IMR-90 (cell line): ENCODE data around the gene NT5M. TPM values are rescaled to one million over a fixed set of nuclear protein-coding genes. Genes with fewer than 3 reads are reported as not detected.

Experiments
- ATAC-seq: fragments of 200-7000 bp; cut with Tn5 transposase; 2 replicates; pipeline ENCODE4 v1.9.1; 2020; ENCODE audit warnings: low read depth, mild to moderate bottlenecking, moderate library complexity
- BruUV-seq: library from RNA; stranded (reverse); fragments of 400-500 nt; replicated peaks from 2 replicates; lab custom pipeline; 2021; lab: Mats Ljungman, UMichigan
- CTCF ChIA-PET: fragments of 300-600 bp; formaldehyde crosslinking; extraction: SDS; loops from one replicate; lab custom pipeline; 2021; ENCODE audit warnings: antibody characterized with exemption; lab: Yijun Ruan, JAX
- POLR2A ChIA-PET: fragments of 300-600 bp; sonication (Branson Sonifier 250); formaldehyde crosslinking; loops from one replicate; lab custom pipeline; 2022; ENCODE audit warnings: antibody characterized with exemption; ENCODE audit not compliant: unreplicated experiment; lab: Charles Lee
- DNase-seq: peaks from one replicate; pipeline ENCODE4 v3.0.0; 2013
- H2AFZ ChIP-seq: replicated peaks from 2 replicates; pipeline ENCODE3; 2013; ENCODE audit warnings: low read length, mild to moderate bottlenecking; ENCODE audit not compliant: poor library complexity
- H2AK5ac ChIP-seq: 2 replicates; pipeline ENCODE4 v1.6.1; 2013; ENCODE audit warnings: low read depth, low read length, inconsistent platforms
- H2AK9ac ChIP-seq: replicated peaks from 2 replicates; pipeline ENCODE3; 2013; ENCODE audit warnings: mild to moderate bottlenecking, low read depth, low read length, moderate library complexity; ENCODE audit not compliant: poor library complexity
- H2BK120ac ChIP-seq: 2 replicates; pipeline ENCODE4 v1.6.1; 2013; ENCODE audit warnings: low read depth, low read length, inconsistent platforms
- H2BK15ac ChIP-seq: 3 replicates; pipeline ENCODE4 v1.6.1; 2013; ENCODE audit warnings: low read depth, low read length, inconsistent platforms
- H2BK20ac ChIP-seq: 2 replicates; pipeline ENCODE4 v1.6.1; 2013; ENCODE audit warnings: low read depth, mild to moderate bottlenecking, inconsistent platforms, low read length, moderate library complexity
- H2BK5ac ChIP-seq: 2 replicates; pipeline ENCODE4 v1.6.1; 2013; ENCODE audit warnings: mild to moderate bottlenecking, low read depth, low read length, inconsistent platforms; ENCODE audit not compliant: poor library complexity, severe bottlenecking
- H3K14ac ChIP-seq: replicated peaks from 2 replicates; pipeline ENCODE4 v1.6.1; 2013; ENCODE audit warnings: low read depth, low read length, inconsistent platforms
- H3K18ac ChIP-seq: 2 replicates; pipeline ENCODE4 v1.6.1; 2013; ENCODE audit warnings: low read depth, low read length, control low read depth
- H3K23ac ChIP-seq: 2 replicates; pipeline ENCODE4 v1.6.1; 2013; ENCODE audit warnings: low read depth, low read length, inconsistent platforms
- H3K27ac ChIP-seq: 2 replicates; pipeline ENCODE4 v1.5.1; 2013; ENCODE audit warnings: mild to moderate bottlenecking, control low read depth, low read length; ENCODE audit not compliant: insufficient read depth
- H3K27me3 ChIP-seq: 2 replicates; pipeline ENCODE4 v1.6.1; 2013; ENCODE audit warnings: low read length; ENCODE audit not compliant: control insufficient read depth, insufficient read depth
- H3K36me3 ChIP-seq: 2 replicates; pipeline ENCODE4 v1.6.1; 2013; ENCODE audit warnings: low read length, mixed read lengths; ENCODE audit not compliant: control insufficient read depth, insufficient read depth
- H3K4ac ChIP-seq: 2 replicates; pipeline ENCODE4 v1.6.1; 2013; ENCODE audit warnings: low read depth, low read length, inconsistent platforms
- H3K4me1 ChIP-seq: 2 replicates; pipeline ENCODE4 v1.6.1; 2013; ENCODE audit warnings: low read length, mixed read lengths; ENCODE audit not compliant: control insufficient read depth, insufficient read depth
- H3K4me2 ChIP-seq: 2 replicates; pipeline ENCODE4 v1.6.1; 2013; ENCODE audit warnings: low read depth, mild to moderate bottlenecking, control low read depth, low read length, moderate library complexity
- H3K4me3 ChIP-seq: 2 replicates; pipeline ENCODE4 v1.5.1; 2013; ENCODE audit warnings: low read depth, mild to moderate bottlenecking, control low read depth, low read length, moderate library complexity; ENCODE audit not compliant: insufficient read depth
- H3K56ac ChIP-seq: 2 replicates; pipeline ENCODE4 v1.6.1; 2013; ENCODE audit warnings: low read length, inconsistent platforms; ENCODE audit not compliant: insufficient read depth; ENCODE audit errors: extremely low read depth
- H3K79me1 ChIP-seq, 2 experiments: 2 replicates each; pipeline ENCODE4 v1.6.1; 2013; ENCODE audit warnings: low read length in 2 of 2, inconsistent platforms in 1 of 2, low read depth in 1 of 2
- H3K9ac ChIP-seq: 2 replicates; pipeline ENCODE4 v1.6.1; 2013; ENCODE audit warnings: low read depth, low read length, control low read depth
- H3K9me1 ChIP-seq: 2 replicates; pipeline ENCODE4 v1.6.1; 2013; ENCODE audit warnings: low read length, inconsistent platforms; ENCODE audit not compliant: insufficient read depth
- H3K9me3 ChIP-seq: 2 replicates; pipeline ENCODE4 v1.6.1; 2013; ENCODE audit warnings: low read length; ENCODE audit not compliant: control insufficient read depth, insufficient read depth
- H4K20me1 ChIP-seq: 2 replicates; pipeline ENCODE4 v1.6.1; 2013; ENCODE audit warnings: low read length, inconsistent platforms; ENCODE audit not compliant: insufficient read depth
- H4K5ac ChIP-seq: 2 replicates; pipeline ENCODE4 v1.6.1; 2013; ENCODE audit warnings: mild to moderate bottlenecking, low read depth, low read length, control low read depth
- H4K8ac ChIP-seq, 2 experiments: 2 replicates each; pipeline ENCODE4 v1.6.1; 2013; ENCODE audit warnings: low read depth in 2 of 2, low read length in 2 of 2, control low read depth in 1 of 2, inconsistent platforms in 1 of 2
- H4K91ac ChIP-seq: 2 replicates; pipeline ENCODE4 v1.6.1; 2013; ENCODE audit warnings: low read depth, low read length, inconsistent platforms; ENCODE audit not compliant: insufficient read depth
- BHLHE40 ChIP-seq: fragments of 150-350 bp; IDR thresholded peaks from 2 replicates; pipeline ENCODE4 v1.6.1; 2016; ENCODE audit warnings: mild to moderate bottlenecking, low read depth, low read length
- CEBPB ChIP-seq: IDR thresholded peaks from 2 replicates; pipeline ENCODE4 v1.6.1; 2012; ENCODE audit warnings: low read depth, low read length, improper control_type of control experiment
- CHD1 ChIP-seq: IDR thresholded peaks from 2 replicates; pipeline ENCODE4 v1.6.1; 2012; ENCODE audit warnings: low read depth, low read length, improper control_type of control experiment
- ELK1 ChIP-seq: fragments of 150-350 bp; IDR thresholded peaks from 2 replicates; pipeline ENCODE4 v1.6.1; 2016; ENCODE audit warnings: low read depth, mild to moderate bottlenecking, low read length, moderate library complexity, borderline replicate concordance
- FOS ChIP-seq: fragments of 150-350 bp; IDR thresholded peaks from 2 replicates; pipeline ENCODE4 v1.6.1; 2016; ENCODE audit warnings: low read depth, low read length
- MAFK ChIP-seq: IDR thresholded peaks from 2 replicates; pipeline ENCODE4 v1.6.1; 2012; ENCODE audit warnings: low read depth, low read length, improper control_type of control experiment
- MAZ ChIP-seq: IDR thresholded peaks from 2 replicates; pipeline ENCODE4 v1.6.1; 2012; ENCODE audit warnings: low read depth, mild to moderate bottlenecking, low read length, improper control_type of control experiment, moderate library complexity, borderline replicate concordance
- MXI1 ChIP-seq: IDR thresholded peaks from 2 replicates; pipeline ENCODE4 v1.6.1; 2012; ENCODE audit warnings: low read depth, mild to moderate bottlenecking, low read length, moderate library complexity, borderline replicate concordance
- NFE2L2 ChIP-seq: fragments of 150-350 bp; IDR thresholded peaks from 2 replicates; pipeline ENCODE4 v1.6.1; 2016; ENCODE audit warnings: low read depth, mild to moderate bottlenecking, low read length
- POLR2A ChIP-seq: IDR thresholded peaks from 2 replicates; pipeline ENCODE4 v1.6.1; 2012; ENCODE audit warnings: mild to moderate bottlenecking, low read depth, low read length
- RAD21 ChIP-seq: IDR thresholded peaks from 2 replicates; pipeline ENCODE4 v1.6.1; 2012; ENCODE audit warnings: low read length, improper control_type of control experiment
- RCOR1 ChIP-seq: IDR thresholded peaks from 2 replicates; pipeline ENCODE4 v1.6.1; 2012; ENCODE audit warnings: mild to moderate bottlenecking, low read length, improper control_type of control experiment; ENCODE audit not compliant: insufficient replicate concordance
- RFX5 ChIP-seq: IDR thresholded peaks from 2 replicates; pipeline ENCODE4 v1.8.0; 2012; ENCODE audit warnings: low read depth, mild to moderate bottlenecking, low read length, moderate library complexity
- SMC3 ChIP-seq: fragments of 150-350 bp; IDR thresholded peaks from 2 replicates; pipeline ENCODE4 v1.6.1; 2016; ENCODE audit warnings: low read depth, mild to moderate bottlenecking, antibody characterized with exemption, low read length, moderate library complexity
- USF2 ChIP-seq: fragments of 150-350 bp; IDR thresholded peaks from 2 replicates; pipeline ENCODE4 v1.6.1; 2017; ENCODE audit warnings: mild to moderate bottlenecking, antibody characterized with exemption, low read length, low read depth
- WGBS, 2 experiments: methylation state at CpG; one replicate each; pipeline versions ENCODE4 v1.1.5 to v1.1.7; 2013; ENCODE audit warnings: missing lambda C conversion rate in 2 of 2; ENCODE audit not compliant: insufficient read length in 1 of 2; ENCODE audit errors: extremely low coverage in 2 of 2; 5-methylcytosine and 5-hydroxymethylcytosine counted together
- dilution Hi-C: fragments of 300-500 bp; cut with HindIII; formaldehyde crosslinking; loops from one replicate; pipeline ENCODE4 v1.14.3; 2018; ENCODE audit warnings: low sequenced_read_pairs; ENCODE audit not compliant: unreplicated experiment
- in situ Hi-C: fragments of 300-500 bp; cut with MboI; formaldehyde crosslinking; loops from 3 replicates; pipeline ENCODE4 v1.14.3; 2019; ENCODE audit warnings: low sequenced_read_pairs, inconsistent platforms, mixed read lengths
- intact Hi-C: fragments of 100-400 bp; cut with micrococcal nuclease; formaldehyde crosslinking; loops from 2 replicates; pipeline ENCODE4 v1.10.0; 2022
- polyA plus RNA-seq, 3 experiments: library from polyadenylated mRNA; depleted of rRNA; stranded (reverse); fragments of >200 nt; gene quantifications; 2 replicates each; pipeline ENCODE4 v1.2.3, GENCODE V29; 2012; ENCODE audit warnings: low replicate concordance in 1 of 3
- total RNA-seq: library from RNA; depleted of rRNA; stranded (reverse); fragments of >200 nt; gene quantifications from 2 replicates; pipeline ENCODE4 v1.2.3, GENCODE V29; 2012

Gene NT5M
- total and polyA plus RNA-seq, 2 of the 4 experiments (the other 2 are of a cell fraction), result 0.18 to 0.32 TPM

- TF ChIP-seq POLR2A, result no peak
These were observed 41.5 kb downstream of the NT5M start (continued) for GRCh38 chr17:17344507-17345293.

- intact Hi-C loops, result no loop called here
- H4K91ac ChIP-seq, result no peak overlapping the region
- H2AFZ ChIP-seq, result no peak overlapping the region
- H3K27ac ChIP-seq, result no peak overlapping the region
- H2AK5ac ChIP-seq, result no peak overlapping the region
- no peak for ATAC-seq
- H2BK20ac ChIP-seq, result no peak overlapping the region
- no peak overlapping the region for H4K5ac ChIP-seq
- no TSS peak for BruUV-seq
- H3K4ac ChIP-seq, result no peak overlapping the region
- no peak overlapping the region for H3K18ac ChIP-seq
- H2AK9ac ChIP-seq, result no peak overlapping the region
- no CpG with 5 or more reads among the region's 4 CpGs for WGBS, 2 experiments
- dilution Hi-C loops, result no loop called here
- no peaks in the 10 kb centered on the region for H4K20me1 ChIP-seq
- H3K23ac ChIP-seq, result no peak overlapping the region
- no peak overlapping the region for H2BK120ac ChIP-seq
- H3K4me3 ChIP-seq, result no peak overlapping the region
- no peak overlapping the region for H3K4me2 ChIP-seq
- H2BK5ac ChIP-seq, result no peak overlapping the region
- H3K9ac ChIP-seq, result no peak overlapping the region
- H3K36me3 ChIP-seq, result no peaks in the 10 kb centered on the region
- H3K9me1 ChIP-seq, result no peaks in the 10 kb centered on the region
- no peaks in the 10 kb centered on the region for H3K9me3 ChIP-seq
- DNase-seq, result no peak
- H3K79me1 ChIP-seq, result no peaks in the 10 kb centered on the region
- no peak overlapping the region for H4K8ac ChIP-seq
- POLR2A ChIA-PET, result no interaction called here
- in situ Hi-C loops, result no loop called here
- H3K14ac ChIP-seq, result no peak overlapping the region
- CTCF ChIA-PET, result interaction anchor here (0.6 kb wide), 1 partner anchor 439 kb away, joined by 3 read pairs; no protein-coding TSS in a partner anchor
- H3K56ac ChIP-seq, result no peak overlapping the region
- no peak overlapping the region for H2BK15ac ChIP-seq
- peaks cover 2% of the 10 kb centered on the region; the same call in 1 of the 2 replicates for H3K4me1 ChIP-seq
- H3K27me3 ChIP-seq, result peaks cover 18% of the 10 kb centered on the region; the same call in 1 of the 2 replicates
- TF ChIP-seq MXI1 (no peak), ELK1 (no peak), FOS (no peak), RCOR1 (no peak), USF2 (no peak), POLR2A (no peak), RAD21 (no peak), MAFK (no peak), CHD1 (no peak), SMC3 (no peak), BHLHE40 (no peak), MAZ (no peak), RFX5 (no peak), CEBPB (no peak), NFE2L2 (no peak)
These were observed 42.1 kb downstream of the NT5M start for GRCh38 chr17:17345294-17345597.
